ENCODE data around the gene FRG2.
"Not testable (repeated sequence)": the region's sequence is repeated elsewhere in the genome, so short reads cannot be mapped to it uniquely, and the experiment has no call there.

GRCh38 chr4:189984661-189985060, 42.4 kb downstream of the FRG2 start:
- not testable (repeated sequence) for TF ChIP-seq CTCF (optimal IDR thresholded peaks at IDR 0.05 in 1 of 3, IDR thresholded peaks at IDR 0.05 in 1 of 3, conservative IDR thresholded peaks at IDR 0.05 in 1 of 3; ENCODE audit: extremely low read depth in 1 of 3, insufficient read depth in 2 of 3, low read length in 3 of 3); EZH2 (IDR thresholded peaks at IDR 0.05; ENCODE audit: low read length)
